Middle frontal gyrus (tissue), 1 donor: ENCODE results near the gene TTC1.

ENCODE experiments used
- DNase-seq: peaks from one replicate; pipeline ENCODE4 v3.0.0-alpha.2; 2015; ENCODE audit warnings: low spot score; ENCODE audit errors: extremely low spot score

TTC1 gene

GRCh38 chr5:160082614-160083500 lies 73.9 kb downstream of the TTC1 start:
- no peak for DNase-seq

- no peak for DNase-seq
Observed at GRCh38 chr5:160083501-160083900, 74.6 kb downstream of the TTC1 start.

GRCh38 chr5:160084144-160084543 lies 75.2 kb downstream of the TTC1 start:
- DNase-seq: no peak

DNA sequence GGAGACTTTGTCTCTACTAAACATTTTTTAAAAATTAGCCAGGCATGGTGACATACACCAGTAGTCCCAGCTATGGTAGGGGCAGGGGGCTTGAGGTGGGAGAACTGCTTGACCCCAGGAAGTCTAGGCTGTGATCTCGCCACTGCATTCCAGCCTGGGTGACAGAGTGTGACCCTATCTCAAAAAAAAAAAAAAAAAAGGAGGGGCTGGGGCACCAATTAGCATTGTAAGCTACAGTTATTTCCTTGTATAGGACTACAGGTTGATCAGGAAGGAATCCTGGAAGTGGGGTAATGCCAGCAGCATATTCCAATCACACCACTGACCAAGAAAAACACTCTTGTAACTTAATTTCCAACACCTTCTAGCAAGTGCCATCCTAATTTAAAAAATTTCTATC lies 78.3 kb downstream of the TTC1 start:
- no peak for DNase-seq

DNA sequence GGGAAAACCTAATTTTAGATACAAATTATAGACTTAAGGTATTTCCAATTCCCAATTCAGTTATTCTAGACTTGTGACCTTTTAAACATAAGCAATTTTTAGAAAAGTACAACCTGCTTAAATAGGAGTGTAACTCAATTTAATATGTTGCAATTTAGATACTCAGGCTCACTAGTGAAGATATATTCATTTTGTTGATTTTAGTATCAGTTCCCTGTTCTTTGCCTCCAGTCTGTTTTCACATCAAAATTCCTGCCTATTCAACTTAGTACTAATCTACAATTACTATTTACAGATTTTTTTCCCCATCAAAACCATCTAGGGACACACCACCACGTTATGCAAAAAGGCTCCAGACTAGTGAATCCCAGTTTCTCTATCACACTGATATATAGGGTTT lies 79.9 kb downstream of the TTC1 start:
- no peak for DNase-seq

DNA sequence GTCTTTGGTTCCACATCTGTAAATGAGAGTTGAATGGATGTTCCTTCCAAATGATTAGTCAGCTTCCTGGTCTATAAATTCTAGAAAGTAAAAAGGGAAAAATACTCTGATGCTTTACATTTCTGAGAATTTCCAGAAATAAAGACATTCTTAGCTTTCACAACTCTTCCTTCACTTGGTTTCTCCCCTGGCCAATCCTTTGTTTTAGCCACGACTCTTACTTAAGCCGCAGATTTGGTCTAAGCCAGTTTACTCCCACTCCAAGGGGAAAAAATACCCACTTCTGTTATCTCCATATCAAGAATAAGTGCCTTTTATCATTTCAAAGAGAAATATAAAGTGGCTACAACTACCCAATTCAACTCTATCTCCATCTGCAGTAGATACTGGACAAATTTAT lies 80.6 kb downstream of the TTC1 start:
- no peak for DNase-seq

DNA sequence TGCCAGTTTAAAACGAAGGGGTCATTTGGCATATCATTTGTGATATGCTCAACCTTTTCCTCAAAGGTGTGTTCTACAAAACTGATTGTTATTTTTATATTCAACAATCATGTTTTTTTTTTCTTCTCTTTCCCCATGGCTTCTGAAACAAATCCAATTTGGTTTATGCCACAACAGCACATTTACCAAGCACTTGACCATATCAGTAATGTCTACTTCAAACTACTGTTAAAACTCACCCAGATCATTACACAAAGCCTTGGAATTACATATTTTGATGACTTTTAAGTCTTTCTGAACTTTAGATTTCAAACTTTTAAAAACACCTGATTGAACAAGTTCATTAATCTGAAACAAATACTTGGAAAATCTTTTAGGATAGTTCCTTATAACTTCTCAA lies 81.1 kb downstream of the TTC1 start:
- DNase-seq: no peak

DNA sequence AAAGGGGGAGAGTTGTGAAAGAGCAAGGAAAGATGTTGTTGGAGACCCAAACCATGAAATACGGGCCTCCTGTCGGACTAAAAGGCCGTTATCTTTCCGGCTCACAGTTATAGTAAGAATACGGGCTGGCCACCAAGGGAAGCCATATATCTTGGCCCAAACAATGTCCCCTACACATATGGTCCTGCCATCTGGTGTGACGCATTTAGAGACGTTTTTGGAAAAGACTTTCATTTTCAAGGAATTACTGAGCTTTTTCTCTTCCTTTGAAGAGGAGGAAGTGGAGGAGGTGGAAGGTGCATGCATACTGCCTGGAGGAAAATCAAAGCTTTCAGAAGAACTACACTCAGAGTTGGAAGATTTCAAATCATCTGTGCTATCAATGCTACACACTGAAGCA lies 83.6 kb downstream of the TTC1 start:
- no peak for DNase-seq

DNA sequence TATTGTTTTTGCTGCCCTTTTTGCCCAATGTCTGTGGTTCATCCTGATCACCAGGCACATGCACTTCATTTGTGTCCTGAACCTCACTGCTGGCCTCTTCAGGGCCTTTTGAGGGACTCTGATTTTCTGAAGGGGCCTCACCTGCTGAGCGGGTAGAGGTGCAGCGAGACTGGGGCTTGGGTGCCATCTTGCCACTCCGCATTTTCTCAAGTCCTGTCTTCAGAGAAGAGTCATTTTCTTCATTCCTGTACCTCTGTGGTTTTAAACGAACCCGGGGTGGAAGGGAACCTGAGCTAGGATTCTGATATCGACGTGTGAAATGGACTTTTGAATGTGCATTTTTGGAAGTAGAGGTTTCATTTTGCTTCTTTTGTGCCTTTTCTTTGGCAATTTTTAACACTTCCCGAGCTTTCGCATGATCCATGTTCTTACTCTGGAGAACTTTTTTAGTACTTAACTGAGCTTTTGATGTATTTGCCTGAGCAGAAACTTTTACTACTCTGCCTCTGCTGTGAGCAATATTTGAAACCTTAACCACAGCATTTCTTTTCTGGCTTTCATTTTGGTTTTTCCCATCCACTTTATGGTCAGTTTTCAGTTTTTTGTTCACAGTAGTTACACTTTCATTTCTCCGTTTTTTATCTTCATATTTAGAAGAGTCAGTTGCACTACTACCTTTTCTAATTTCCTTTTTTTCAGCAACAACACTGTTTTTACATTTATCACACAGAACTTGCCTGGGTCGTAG lies 84.2 kb downstream of the TTC1 start:
- no peak for DNase-seq

- no peak for DNase-seq
Observed at GRCh38 chr5:160096178-160096577, 87.2 kb downstream of the TTC1 start.

DNA sequence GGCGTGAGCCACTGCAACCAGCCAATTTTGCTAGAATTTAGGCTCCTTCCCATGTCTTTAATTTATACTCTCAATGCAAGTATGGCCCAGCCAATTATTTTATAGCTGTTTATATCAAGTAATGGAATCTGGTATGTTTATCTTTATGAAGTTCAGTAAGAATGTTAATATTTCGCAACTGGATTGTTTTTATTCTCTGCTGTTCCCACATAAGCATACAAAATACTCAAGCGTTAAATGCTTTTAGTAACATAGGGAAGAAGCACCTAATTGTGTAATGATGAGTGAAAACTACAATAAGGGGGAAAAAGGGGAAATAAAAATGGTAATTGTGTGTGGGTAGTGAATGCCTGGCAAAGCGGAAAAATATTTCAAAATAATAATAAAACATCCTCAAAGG lies 89.1 kb downstream of the TTC1 start:
- no peak for DNase-seq

DNA sequence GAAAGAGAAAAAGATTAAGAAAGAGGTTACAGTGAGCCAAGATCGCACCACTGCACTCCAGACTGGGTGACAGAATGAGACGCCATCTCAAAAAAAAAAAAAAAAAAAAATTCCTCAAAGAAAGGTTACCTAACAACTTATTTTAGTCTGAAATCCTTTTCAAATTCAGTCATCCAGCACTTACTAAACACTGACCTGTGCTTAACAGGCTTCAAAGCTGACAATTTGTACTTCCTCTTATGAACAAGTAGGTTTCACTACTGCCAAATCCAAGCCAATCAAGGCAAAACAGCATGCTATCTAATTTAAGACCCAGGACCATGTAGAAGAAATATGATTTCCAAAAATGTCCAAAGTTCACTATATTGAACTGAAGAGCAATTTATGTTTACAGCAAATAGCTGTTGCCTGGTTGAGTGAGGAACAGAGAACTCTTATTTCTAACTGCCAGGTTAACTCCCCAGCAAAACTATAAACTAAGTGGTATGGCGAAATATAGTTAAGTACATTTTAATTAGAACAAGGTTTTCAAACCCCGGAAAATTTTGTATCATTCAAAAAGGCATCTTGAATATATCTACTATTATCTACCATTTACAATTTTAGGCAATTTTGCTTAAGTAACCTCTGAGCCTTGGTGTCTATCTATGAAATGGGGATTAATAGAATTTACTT lies 96.9 kb downstream of the TTC1 start:
- no peak for DNase-seq

GRCh38 chr5:160108124-160108523 lies 99.2 kb downstream of the TTC1 start:
- no peak for DNase-seq
